Coronary artery (tissue), 2 donors: Measurements from ENCODE around the gene GPT2.

Experiments used
- DNase-seq: peaks from one replicate; pipeline ENCODE4 v3.0.0-alpha.2; 2017; ENCODE audit warnings: low spot score
- H3K27ac ChIP-seq, 2 donors: fragments of 200-600 bp; sonication (generic); one replicate each; pipeline ENCODE4 v1.5.1; 2016 to 2019
- H3K4me3 ChIP-seq: fragments of 200-600 bp; sonication (generic); 2 replicates; pipeline ENCODE4 v1.5.1; 2016; ENCODE audit warnings: mild to moderate bottlenecking, moderate library complexity
- CTCF ChIP-seq: fragments of 200-600 bp; sonication (generic); IDR thresholded peaks from one replicate; pipeline ENCODE4 v1.5.1; 2019; ENCODE audit warnings: antibody characterized with exemption

The GPT2 gene

GRCh38 chr16:46871597-46871996, 12.6 kb upstream of the GPT2 start:
- no peak overlapping the region for H3K27ac ChIP-seq
- no peak overlapping the region for H3K4me3 ChIP-seq
- no peak for DNase-seq
- TF ChIP-seq CTCF = no peak

- no peak overlapping the region for H3K27ac ChIP-seq
- H3K4me3 ChIP-seq = no peak overlapping the region
- no peak for DNase-seq
- no peak for TF ChIP-seq CTCF
Measured at GRCh38 chr16:46873201-46873600, 11.0 kb upstream of the GPT2 start.

- no peak for DNase-seq
- Histone ChIP-seq H3K4me3 (no peak overlapping the region), H3K27ac (no peak overlapping the region)
- TF ChIP-seq CTCF = no peak
Measured at GRCh38 chr16:46875243-46875642, 8.9 kb upstream of the GPT2 start.

- no peak for DNase-seq
- Histone ChIP-seq H3K27ac (no peak overlapping the region), H3K4me3 (no peak overlapping the region)
- no peak for TF ChIP-seq CTCF
Measured at GRCh38 chr16:46882304-46882939, 1.7 kb upstream of the GPT2 start.

- Histone ChIP-seq H3K27ac (no peak overlapping the region), H3K4me3 (no peak overlapping the region)
- no peak for DNase-seq
- no peak for TF ChIP-seq CTCF
Measured at GRCh38 chr16:46882940-46883307, 1.2 kb upstream of the GPT2 start.

GRCh38 chr16:46883353-46883689, 841 bp upstream of the GPT2 start:
- Histone ChIP-seq H3K27ac (peak overlapping the region in 1 of 2 donors; percentile 64), H3K4me3 (peak overlapping the region; percentile 95)
- no peak for TF ChIP-seq CTCF
- no peak for DNase-seq

- no peak for DNase-seq
- TF ChIP-seq CTCF = no peak
- Histone ChIP-seq H3K4me3 (peak overlapping the region; percentile 95), H3K27ac (peak overlapping the region in 1 of 2 donors; percentile 64)
Measured at GRCh38 chr16:46884513-46885293, 541 bp downstream of the GPT2 start.
